Measurements from ENCODE around the gene OLR1. TPM values are rescaled to one million over a fixed set of nuclear protein-coding genes. Genes with fewer than 3 reads are reported as not detected.

Gene OLR1
- total RNA-seq, 1 experiment from 2014 or later = 0.74 TPM

- intact Hi-C loops (cut with micrococcal nuclease; ENCODE audit: unreplicated experiment) = no loop called here
- no peaks in the 10 kb centered on the region for H3K36me3 ChIP-seq (ENCODE audit: control insufficient read depth, insufficient read depth, low read length)
- TF ChIP-seq CTCF (IDR thresholded peaks at IDR 0.05) = no peak
- no peak for TF ChIP-seq SIN3A (IDR thresholded peaks at IDR 0.05; ENCODE audit: borderline replicate concordance, insufficient read depth, low read depth, low read length)
- TF ChIP-seq POLR2AphosphoS5 (IDR thresholded peaks at IDR 0.05; ENCODE audit: low read depth, low read length) = no peak
- no peak for TF ChIP-seq TCF7L2 (IDR thresholded peaks at IDR 0.05; ENCODE audit: low read depth, low read length)
- no peak for TF ChIP-seq REST (IDR thresholded peaks at IDR 0.05; ENCODE audit: insufficient read depth in 1 of 2, low read depth in 2 of 2, low read length in 1 of 2)
- POLR2A ChIA-PET = interaction anchor here (0.8 kb wide), 1 partner anchor 43 kb away, joined by 4 read pairs; no protein-coding TSS in a partner anchor
- in situ Hi-C loops (cut with HindIII; ENCODE audit: low pct_unique_long_range_greater_than_20kb, low sequenced_read_pairs) = no loop called here
- DNase-seq (ENCODE audit: low read depth, low spot score) (no peak), ATAC-seq (peak; percentile 83)
- no TSS peak for BruUV-seq (replicated peaks)
- CTCF ChIA-PET = no interaction called here
- no peak overlapping the region for H3K4me3 ChIP-seq (ENCODE audit: low read depth in 2 of 2, low read length in 2 of 2)
- peaks cover 10% of the 10 kb centered on the region for H3K4me1 ChIP-seq (ENCODE audit: control insufficient read depth, insufficient read depth, low read length)
- no peaks in the 10 kb centered on the region for H3K9me3 ChIP-seq (ENCODE audit: control insufficient read depth, insufficient read depth, low read depth, low read length)
- peak overlapping the region; percentile 75 for H3K27ac ChIP-seq (ENCODE audit: low read length)
- no peaks in the 10 kb centered on the region for H3K27me3 ChIP-seq (ENCODE audit: control insufficient read depth, insufficient read depth, low read length)
Observed at GRCh38 chr12:10169104-10169503, 2.8 kb downstream of the OLR1 start.

- H3K4me3 ChIP-seq (ENCODE audit: low read depth in 2 of 2, low read length in 2 of 2) = no peak overlapping the region
- in situ Hi-C loops (cut with HindIII; ENCODE audit: low pct_unique_long_range_greater_than_20kb, low sequenced_read_pairs) = no loop called here
- peaks cover 10% of the 10 kb centered on the region for H3K4me1 ChIP-seq (ENCODE audit: control insufficient read depth, insufficient read depth, low read length)
- intact Hi-C loops (cut with micrococcal nuclease; ENCODE audit: unreplicated experiment) = no loop called here
- CTCF ChIA-PET = no interaction called here
- BruUV-seq (replicated peaks) = no TSS peak
- no peaks in the 10 kb centered on the region for H3K9me3 ChIP-seq (ENCODE audit: control insufficient read depth, insufficient read depth, low read depth, low read length)
- ATAC-seq = no peak
- H3K27ac ChIP-seq (ENCODE audit: low read length) = peak overlapping the region; percentile 77
- no peaks in the 10 kb centered on the region for H3K27me3 ChIP-seq (ENCODE audit: control insufficient read depth, insufficient read depth, low read length)
- DNase-seq (ENCODE audit: low read depth, low spot score) = no peak
- POLR2A ChIA-PET = no interaction called here
- TF ChIP-seq TCF7L2 (IDR thresholded peaks at IDR 0.05; ENCODE audit: low read depth, low read length) (no peak), REST (IDR thresholded peaks at IDR 0.05; ENCODE audit: insufficient read depth in 1 of 2, low read depth in 2 of 2, low read length in 1 of 2) (no peak), POLR2AphosphoS5 (IDR thresholded peaks at IDR 0.05; ENCODE audit: low read depth, low read length) (no peak), SIN3A (IDR thresholded peaks at IDR 0.05; ENCODE audit: borderline replicate concordance, insufficient read depth, low read depth, low read length) (no peak), CTCF (IDR thresholded peaks at IDR 0.05) (no peak)
- H3K36me3 ChIP-seq (ENCODE audit: control insufficient read depth, insufficient read depth, low read length) = no peaks in the 10 kb centered on the region
Observed at GRCh38 chr12:10167599-10167998, 4.3 kb downstream of the OLR1 start.

All from Panc1 (cell line).